HFFc6 (cell line): ENCODE results near the gene SLC25A25. TPM values are rescaled to one million over a fixed set of nuclear protein-coding genes. Genes with fewer than 3 reads are reported as not detected.

ENCODE experiments used
- DNase-seq: peaks from one replicate; pipeline ENCODE4 v3.0.0-alpha.2; 2018
- H3K27ac Mint-ChIP-seq: 2 replicates; pipeline ENCODE4 v1.8.0; 2020; ENCODE audit warnings: mild to moderate bottlenecking, mixed read lengths
- H3K27me3 Mint-ChIP-seq: 2 replicates; pipeline ENCODE4 v1.8.0; 2021; ENCODE audit warnings: mild to moderate bottlenecking, moderate library complexity, mixed read lengths; ENCODE audit not compliant: insufficient read depth
- H3K36me3 Mint-ChIP-seq: 2 replicates; pipeline ENCODE4 v1.8.0; 2021; ENCODE audit warnings: low read depth, mixed read lengths
- H3K4me1 Mint-ChIP-seq: 2 replicates; pipeline ENCODE4 v1.8.0; 2020; ENCODE audit warnings: low read depth, mixed read lengths
- H3K4me3 Mint-ChIP-seq: 2 replicates; pipeline ENCODE4 v1.8.0; 2020; ENCODE audit warnings: mild to moderate bottlenecking, moderate library complexity, mixed read lengths
- H3K9me3 Mint-ChIP-seq: 2 replicates; pipeline ENCODE4 v1.8.0; 2020; ENCODE audit warnings: mild to moderate bottlenecking, mixed read lengths
- CTCF ChIP-seq: fragments of 200-600 bp; sonication (generic); IDR thresholded peaks from 2 replicates; pipeline ENCODE4 v1.5.0; 2021; ENCODE audit warnings: antibody characterized with exemption, mild to moderate bottlenecking
- total RNA-seq, 6 experiments: library from RNA; stranded (reverse); fragmentation: NEBNext Ultra II Directional; extraction: Animal tissue kit (Norgen Biotek cat#: 25700); gene quantifications; 2 replicates in 1 of 6; 3 replicates in 5 of 6; pipeline ENCODE4 v1.2.3, GENCODE V29; 2021

Gene SLC25A25
- total RNA-seq, 6 experiments from 2014 or later, result 16.5 to 20.7 (median 18.4) TPM

GRCh38 chr9:128098297-128099230 lies 30.5 kb downstream of the SLC25A25 start:
- no peaks in the 10 kb centered on the region for H3K9me3 Mint-ChIP-seq
- H3K36me3 Mint-ChIP-seq, result peaks cover 26% of the 10 kb centered on the region
- H3K27me3 Mint-ChIP-seq, result peaks cover 6% of the 10 kb centered on the region
- H3K4me3 Mint-ChIP-seq, result peak overlapping the region; percentile 98
- peaks cover 63% of the 10 kb centered on the region for H3K4me1 Mint-ChIP-seq
- TF ChIP-seq CTCF, result 0 out of 2 replicates have a peak, but pooled peaks have one; percentile 2
- peak overlapping the region; percentile 100 for H3K27ac Mint-ChIP-seq
- DNase-seq, result peak; percentile 96

- peak overlapping the region; percentile 98 for H3K4me3 Mint-ChIP-seq
- TF ChIP-seq CTCF, result no peak
- peaks cover 58% of the 10 kb centered on the region for H3K4me1 Mint-ChIP-seq
- peak overlapping the region; percentile 100 for H3K27ac Mint-ChIP-seq
- peaks cover 7% of the 10 kb centered on the region for H3K27me3 Mint-ChIP-seq
- no peak for DNase-seq
- no peaks in the 10 kb centered on the region for H3K9me3 Mint-ChIP-seq
- H3K36me3 Mint-ChIP-seq, result peaks cover 28% of the 10 kb centered on the region
Measured at GRCh38 chr9:128099231-128099931, 31.3 kb downstream of the SLC25A25 start.

GRCh38 chr9:128099932-128100491 lies 32.0 kb downstream of the SLC25A25 start:
- peaks cover 30% of the 10 kb centered on the region for H3K36me3 Mint-ChIP-seq
- peaks cover 54% of the 10 kb centered on the region for H3K4me1 Mint-ChIP-seq
- DNase-seq, result no peak
- peak overlapping the region; percentile 98 for H3K4me3 Mint-ChIP-seq
- H3K9me3 Mint-ChIP-seq, result no peaks in the 10 kb centered on the region
- peak overlapping the region; percentile 100 for H3K27ac Mint-ChIP-seq
- H3K27me3 Mint-ChIP-seq, result peaks cover 7% of the 10 kb centered on the region
- no peak for TF ChIP-seq CTCF

GRCh38 chr9:128100581-128100980 lies 32.5 kb downstream of the SLC25A25 start:
- Mint-ChIP-seq H3K36me3 (peaks cover 30% of the 10 kb centered on the region), H3K4me1 (peaks cover 52% of the 10 kb centered on the region), H3K27ac (peak overlapping the region; percentile 100), H3K9me3 (no peaks in the 10 kb centered on the region), H3K27me3 (peaks cover 7% of the 10 kb centered on the region), H3K4me3 (peak overlapping the region; percentile 98)
- TF ChIP-seq CTCF, result no peak
- no peak for DNase-seq

GRCh38 chr9:128101231-128101661 lies 33.2 kb downstream of the SLC25A25 start:
- peaks cover 52% of the 10 kb centered on the region for H3K4me1 Mint-ChIP-seq
- H3K9me3 Mint-ChIP-seq, result no peaks in the 10 kb centered on the region
- peak overlapping the region; percentile 100; the same call in 1 of the 2 replicates for H3K27ac Mint-ChIP-seq
- H3K36me3 Mint-ChIP-seq, result peaks cover 30% of the 10 kb centered on the region
- peaks cover 7% of the 10 kb centered on the region for H3K27me3 Mint-ChIP-seq
- no peak for DNase-seq
- no peak for TF ChIP-seq CTCF
- peak overlapping the region; percentile 19 for H3K4me3 Mint-ChIP-seq
